Mesenteric fat pad (tissue), 1 donor: ENCODE data around the gene ASPHD2. TPM values are rescaled to one million over a fixed set of nuclear protein-coding genes. Genes with fewer than 3 reads are reported as not detected.
"Not testable (repeated sequence)": the region's sequence is repeated elsewhere in the genome, so short reads cannot be mapped to it uniquely, and the experiment has no call there.

Source experiments
- DNase-seq: peaks from one replicate; pipeline ENCODE4 v3.0.0-alpha.2; 2020; ENCODE audit warnings: low spot score
- long read RNA-seq: library from polyadenylated mRNA; unstranded; transcript quantifications from one replicate; pipeline ENCODE4 v2.0.0, GENCODE V29; 2020
- total RNA-seq: library from RNA; stranded (reverse); fragmentation: NEBNext Ultra II Directional; extraction: Animal tissue kit (Norgen Biotek cat#: 25700); gene quantifications from one replicate; pipeline ENCODE4 v1.2.1, GENCODE V29; 2021
- donor health status: DM: yes; HTN: yes; CAD: no.

Gene ASPHD2
- 0.71 TPM for total RNA-seq
- long read RNA-seq = 0 reads

GRCh38 chr22:26428515-26429457 is at the start of gene ASPHD2:
ASPHD2 (plus strand) TSS chr22:26429260; CDS start chr22:26433616, 4,356 bp downstream.
- DNase-seq = no peak

- no peak for DNase-seq
These were observed 48.8 kb upstream of the ASPHD2 start for GRCh38 chr22:26380072-26380830.

GRCh38 chr22:26382782-26383181 is 46.3 kb upstream of the ASPHD2 start:
- no peak for DNase-seq

GRCh38 chr22:26383968-26384556 is 45.0 kb upstream of the ASPHD2 start:
- no peak for DNase-seq

GRCh38 chr22:26385164-26385563 is 43.9 kb upstream of the ASPHD2 start:
- no peak for DNase-seq

- no peak for DNase-seq
These were observed 39.9 kb upstream of the ASPHD2 start for GRCh38 chr22:26389125-26389524.

- DNase-seq = no peak
These were observed 38.0 kb upstream of the ASPHD2 start for GRCh38 chr22:26391091-26391490.

- no peak for DNase-seq
These were observed 37.4 kb upstream of the ASPHD2 start for GRCh38 chr22:26391623-26392022.

- no peak for DNase-seq
These were observed 35.1 kb upstream of the ASPHD2 start for GRCh38 chr22:26393929-26394328.

GRCh38 chr22:26394777-26395176 is 34.3 kb upstream of the ASPHD2 start:
- no peak for DNase-seq

GRCh38 chr22:26395926-26396325 is 33.1 kb upstream of the ASPHD2 start:
- DNase-seq = no peak

- DNase-seq = no peak
These were observed 30.3 kb upstream of the ASPHD2 start for GRCh38 chr22:26398741-26399153.

GRCh38 chr22:26399289-26399688 is 29.8 kb upstream of the ASPHD2 start:
- DNase-seq = no peak

GRCh38 chr22:26401726-26402125 is 27.3 kb upstream of the ASPHD2 start:
- DNase-seq = no peak

- DNase-seq = no peak
These were observed 24.1 kb upstream of the ASPHD2 start for GRCh38 chr22:26404851-26405421.

GRCh38 chr22:26406118-26406517 is 22.9 kb upstream of the ASPHD2 start:
- no peak for DNase-seq

- not testable (repeated sequence) for DNase-seq
These were observed 20.4 kb upstream of the ASPHD2 start for GRCh38 chr22:26408562-26409220.

- no peak for DNase-seq
These were observed 19.2 kb upstream of the ASPHD2 start for GRCh38 chr22:26409719-26410335.

- DNase-seq = no peak
These were observed 18.7 kb upstream of the ASPHD2 start for GRCh38 chr22:26410386-26410785.

GRCh38 chr22:26414347-26414746 is 14.7 kb upstream of the ASPHD2 start:
- no peak for DNase-seq
